Measurements from ENCODE around the gene NRP2.

The NRP2 gene

GRCh38 chr2:205654878-205655605 is 27.3 kb upstream of the NRP2 start:
- DNase-seq (ENCODE audit: low read depth, low spot score): no peak
- no peak overlapping the region for H3K4me3 ChIP-seq (ENCODE audit: insufficient read length, low read depth)
- H3K9me3 ChIP-seq (ENCODE audit: insufficient read depth, low read length): peaks cover 4% of the 10 kb centered on the region; the same call in 1 of the 2 replicates
- no peak for TF ChIP-seq YY1 (IDR thresholded peaks at IDR 0.05; ENCODE audit: insufficient read depth, insufficient read length)
- no peak for TF ChIP-seq ZNF274 (IDR thresholded peaks at IDR 0.05; ENCODE audit: low read depth, low read length)
- TF ChIP-seq SUZ12 (IDR thresholded peaks at IDR 0.05; ENCODE audit: extremely low read depth, insufficient read depth, insufficient read length): no peak
- H3K4me1 ChIP-seq (ENCODE audit: insufficient read depth, insufficient read length): no peaks in the 10 kb centered on the region
- no peak overlapping the region for H3K9ac ChIP-seq (ENCODE audit: insufficient read length, low read depth)
- H3K36me3 ChIP-seq (ENCODE audit: insufficient read depth, insufficient read length, low read length): no peaks in the 10 kb centered on the region
- no peaks in the 10 kb centered on the region for H3K27me3 ChIP-seq (ENCODE audit: insufficient read depth, insufficient read length)

- Histone ChIP-seq H3K9ac (ENCODE audit: insufficient read length, low read depth) (no peak overlapping the region), H3K36me3 (ENCODE audit: insufficient read depth, insufficient read length, low read length) (no peaks in the 10 kb centered on the region), H3K4me1 (ENCODE audit: insufficient read depth, insufficient read length) (no peaks in the 10 kb centered on the region), H3K4me3 (ENCODE audit: insufficient read length, low read depth) (no peak overlapping the region), H3K9me3 (ENCODE audit: insufficient read depth, low read length) (peaks cover 4% of the 10 kb centered on the region; the same call in 1 of the 2 replicates), H3K27me3 (ENCODE audit: insufficient read depth, insufficient read length) (no peaks in the 10 kb centered on the region)
- DNase-seq (ENCODE audit: low read depth, low spot score): no peak
- TF ChIP-seq YY1 (IDR thresholded peaks at IDR 0.05; ENCODE audit: insufficient read depth, insufficient read length) (no peak), SUZ12 (IDR thresholded peaks at IDR 0.05; ENCODE audit: extremely low read depth, insufficient read depth, insufficient read length) (no peak), ZNF274 (IDR thresholded peaks at IDR 0.05; ENCODE audit: low read depth, low read length) (no peak)
These were observed 26.4 kb upstream of the NRP2 start for GRCh38 chr2:205655779-205656456.

GRCh38 chr2:205656461-205656860 is 25.8 kb upstream of the NRP2 start:
- Histone ChIP-seq H3K4me1 (ENCODE audit: insufficient read depth, insufficient read length) (no peaks in the 10 kb centered on the region), H3K9ac (ENCODE audit: insufficient read length, low read depth) (no peak overlapping the region), H3K36me3 (ENCODE audit: insufficient read depth, insufficient read length, low read length) (no peaks in the 10 kb centered on the region), H3K9me3 (ENCODE audit: insufficient read depth, low read length) (peaks cover 4% of the 10 kb centered on the region; the same call in 1 of the 2 replicates), H3K27me3 (ENCODE audit: insufficient read depth, insufficient read length) (no peaks in the 10 kb centered on the region), H3K4me3 (ENCODE audit: insufficient read length, low read depth) (no peak overlapping the region)
- no peak for TF ChIP-seq ZNF274 (IDR thresholded peaks at IDR 0.05; ENCODE audit: low read depth, low read length)
- no peak for DNase-seq (ENCODE audit: low read depth, low spot score)

GRCh38 chr2:205656941-205657340 is 25.4 kb upstream of the NRP2 start:
- TF ChIP-seq SUZ12 (IDR thresholded peaks at IDR 0.05; ENCODE audit: extremely low read depth, insufficient read depth, insufficient read length) (no peak), YY1 (IDR thresholded peaks at IDR 0.05; ENCODE audit: insufficient read depth, insufficient read length) (no peak), ZNF274 (IDR thresholded peaks at IDR 0.05; ENCODE audit: low read depth, low read length) (no peak)
- Histone ChIP-seq H3K9me3 (ENCODE audit: insufficient read depth, low read length) (peaks cover 2% of the 10 kb centered on the region; the same call in 1 of the 2 replicates), H3K4me3 (ENCODE audit: insufficient read length, low read depth) (no peak overlapping the region), H3K4me1 (ENCODE audit: insufficient read depth, insufficient read length) (no peaks in the 10 kb centered on the region), H3K9ac (ENCODE audit: insufficient read length, low read depth) (no peak overlapping the region), H3K27me3 (ENCODE audit: insufficient read depth, insufficient read length) (no peaks in the 10 kb centered on the region), H3K36me3 (ENCODE audit: insufficient read depth, insufficient read length, low read length) (no peaks in the 10 kb centered on the region)
- no peak for DNase-seq (ENCODE audit: low read depth, low spot score)

GRCh38 chr2:205657579-205657978 is 24.7 kb upstream of the NRP2 start:
- H3K9me3 ChIP-seq (ENCODE audit: insufficient read depth, low read length): no peaks in the 10 kb centered on the region
- H3K27me3 ChIP-seq (ENCODE audit: insufficient read depth, insufficient read length): no peaks in the 10 kb centered on the region
- no peaks in the 10 kb centered on the region for H3K36me3 ChIP-seq (ENCODE audit: insufficient read depth, insufficient read length, low read length)
- DNase-seq (ENCODE audit: low read depth, low spot score): no peak
- no peak for TF ChIP-seq SUZ12 (IDR thresholded peaks at IDR 0.05; ENCODE audit: extremely low read depth, insufficient read depth, insufficient read length)
- TF ChIP-seq ZNF274 (IDR thresholded peaks at IDR 0.05; ENCODE audit: low read depth, low read length): no peak
- no peak for TF ChIP-seq YY1 (IDR thresholded peaks at IDR 0.05; ENCODE audit: insufficient read depth, insufficient read length)
- H3K4me3 ChIP-seq (ENCODE audit: insufficient read length, low read depth): no peak overlapping the region
- H3K9ac ChIP-seq (ENCODE audit: insufficient read length, low read depth): no peak overlapping the region
- no peaks in the 10 kb centered on the region for H3K4me1 ChIP-seq (ENCODE audit: insufficient read depth, insufficient read length)

GRCh38 chr2:205658068-205658467 is 24.2 kb upstream of the NRP2 start:
- no peaks in the 10 kb centered on the region for H3K4me1 ChIP-seq (ENCODE audit: insufficient read depth, insufficient read length)
- no peak overlapping the region for H3K9ac ChIP-seq (ENCODE audit: insufficient read length, low read depth)
- no peaks in the 10 kb centered on the region for H3K27me3 ChIP-seq (ENCODE audit: insufficient read depth, insufficient read length)
- TF ChIP-seq SUZ12 (IDR thresholded peaks at IDR 0.05; ENCODE audit: extremely low read depth, insufficient read depth, insufficient read length) (no peak), ZNF274 (IDR thresholded peaks at IDR 0.05; ENCODE audit: low read depth, low read length) (no peak), YY1 (IDR thresholded peaks at IDR 0.05; ENCODE audit: insufficient read depth, insufficient read length) (no peak)
- no peaks in the 10 kb centered on the region for H3K9me3 ChIP-seq (ENCODE audit: insufficient read depth, low read length)
- DNase-seq (ENCODE audit: low read depth, low spot score): no peak
- no peak overlapping the region for H3K4me3 ChIP-seq (ENCODE audit: insufficient read length, low read depth)
- H3K36me3 ChIP-seq (ENCODE audit: insufficient read depth, insufficient read length, low read length): no peaks in the 10 kb centered on the region

- Histone ChIP-seq H3K4me3 (ENCODE audit: insufficient read length, low read depth) (no peak overlapping the region), H3K27me3 (ENCODE audit: insufficient read depth, insufficient read length) (no peaks in the 10 kb centered on the region), H3K36me3 (ENCODE audit: insufficient read depth, insufficient read length, low read length) (no peaks in the 10 kb centered on the region), H3K9me3 (ENCODE audit: insufficient read depth, low read length) (no peaks in the 10 kb centered on the region), H3K4me1 (ENCODE audit: insufficient read depth, insufficient read length) (no peaks in the 10 kb centered on the region), H3K9ac (ENCODE audit: insufficient read length, low read depth) (no peak overlapping the region)
- no peak for DNase-seq (ENCODE audit: low read depth, low spot score)
- TF ChIP-seq ZNF274 (IDR thresholded peaks at IDR 0.05; ENCODE audit: low read depth, low read length) (no peak), YY1 (IDR thresholded peaks at IDR 0.05; ENCODE audit: insufficient read depth, insufficient read length) (no peak), SUZ12 (IDR thresholded peaks at IDR 0.05; ENCODE audit: extremely low read depth, insufficient read depth, insufficient read length) (no peak)
These were observed 23.7 kb upstream of the NRP2 start for GRCh38 chr2:205658572-205658971.

All from NT2/D1 (cell line).